OCI-LY1 (cell line): ENCODE data around the gene PTGIR.

Source experiments
- H2AFZ ChIP-seq: fragments of 200-600 bp; sonication (generic), shearing (Covaris generic); 2 replicates; pipeline ENCODE4 v1.6.0; 2014; ENCODE audit warnings: antibody characterized with exemption, mild to moderate bottlenecking, low read length
- H3F3A ChIP-seq: fragments of 200-600 bp; sonication (generic), shearing (Covaris generic); 2 replicates; pipeline ENCODE4 v1.6.0; 2014; ENCODE audit warnings: mild to moderate bottlenecking, antibody characterized with exemption, low read length, moderate library complexity; ENCODE audit not compliant: insufficient read depth
- H3K27ac ChIP-seq: fragments of 200-600 bp; sonication (generic); 2 replicates; pipeline ENCODE4 v1.5.1; 2014; ENCODE audit warnings: low read length, mixed run types, mild to moderate bottlenecking, low read depth; ENCODE audit not compliant: poor library complexity, severe bottlenecking
- H3K27me3 ChIP-seq: fragments of 200-600 bp; sonication (generic); 2 replicates; pipeline ENCODE4 v1.6.0; 2014; ENCODE audit warnings: antibody characterized with exemption, mild to moderate bottlenecking, low read length, moderate library complexity; ENCODE audit not compliant: insufficient read depth
- H3K36me3 ChIP-seq: fragments of 200-600 bp; sonication (generic); 2 replicates; pipeline ENCODE4 v1.6.1; 2014; ENCODE audit warnings: mild to moderate bottlenecking, antibody characterized with exemption, low read length, moderate library complexity, mixed read lengths; ENCODE audit not compliant: insufficient read depth
- H3K4me1 ChIP-seq: fragments of 200-600 bp; sonication (generic); 2 replicates; pipeline ENCODE4 v1.5.1; 2014; ENCODE audit warnings: mild to moderate bottlenecking, low read length, moderate library complexity; ENCODE audit not compliant: insufficient read depth, severe bottlenecking
- H3K4me2 ChIP-seq: fragments of 200-600 bp; sonication (generic), shearing (Covaris generic); 2 replicates; pipeline ENCODE4 v1.6.1; 2014; ENCODE audit warnings: low read length
- H3K4me3 ChIP-seq: fragments of 200-600 bp; sonication (generic); 2 replicates; pipeline ENCODE4 v1.5.1; 2014; ENCODE audit warnings: low read length, low read depth, mild to moderate bottlenecking, mixed read lengths; ENCODE audit not compliant: poor library complexity, severe bottlenecking
- H3K79me2 ChIP-seq: fragments of 200-600 bp; shearing (Covaris generic); 2 replicates; pipeline ENCODE4 v1.6.1; 2016; ENCODE audit warnings: mixed run types, low read length, mixed read lengths; ENCODE audit not compliant: insufficient read depth
- H3K9ac ChIP-seq: fragments of 200-600 bp; sonication (generic), shearing (Covaris generic); 2 replicates; pipeline ENCODE4 v1.6.1; 2014; ENCODE audit warnings: mild to moderate bottlenecking, low read length, mixed read lengths
- H3K9me2 ChIP-seq: fragments of 200-600 bp; sonication (generic), shearing (Covaris generic); 2 replicates; pipeline ENCODE4 v1.6.1; 2014; ENCODE audit warnings: low read depth, mild to moderate bottlenecking, low read length, mixed read lengths
- H3K9me3 ChIP-seq: fragments of 200-600 bp; shearing (Covaris generic); 2 replicates; pipeline ENCODE4 v1.6.1; 2014; ENCODE audit warnings: low read length, mixed read lengths
- H4K20me1 ChIP-seq: fragments of 200-600 bp; sonication (generic), shearing (Covaris generic); 2 replicates; pipeline ENCODE4 v1.6.0; 2016; ENCODE audit warnings: mild to moderate bottlenecking, low read length; ENCODE audit not compliant: insufficient read depth
- CTCF ChIP-seq: fragments of 200-600 bp; sonication (generic), shearing (Covaris generic); IDR thresholded peaks from 2 replicates; pipeline ENCODE4 v1.5.1; 2017; ENCODE audit warnings: mild to moderate bottlenecking, antibody characterized with exemption, low read length, moderate library complexity, mixed read lengths
- EZH2 ChIP-seq: fragments of 200-600 bp; sonication (generic), shearing (Covaris generic); IDR thresholded peaks from 2 replicates; pipeline ENCODE4 v1.8.0; 2017; ENCODE audit warnings: borderline replicate concordance, mixed run types, mild to moderate bottlenecking, antibody characterized with exemption, low read length, moderate library complexity, mixed read lengths

Gene PTGIR

GRCh38 chr19:46644720-46645119 is 19.8 kb upstream of the PTGIR start:
- no peaks in the 10 kb centered on the region for H3K9me2 ChIP-seq
- no peaks in the 10 kb centered on the region for H4K20me1 ChIP-seq
- no peak overlapping the region for H3K9ac ChIP-seq
- no peak overlapping the region for H3K4me2 ChIP-seq
- H3K79me2 ChIP-seq = no peaks in the 10 kb centered on the region
- H3F3A ChIP-seq = no peaks in the 10 kb centered on the region
- no peaks in the 10 kb centered on the region for H3K27me3 ChIP-seq
- TF ChIP-seq CTCF (no peak), EZH2 (no peak)
- H2AFZ ChIP-seq = no peak overlapping the region
- no peaks in the 10 kb centered on the region for H3K36me3 ChIP-seq
- peaks cover 2% of the 10 kb centered on the region for H3K4me1 ChIP-seq
- no peaks in the 10 kb centered on the region for H3K9me3 ChIP-seq
- H3K4me3 ChIP-seq = no peak overlapping the region
- no peak overlapping the region for H3K27ac ChIP-seq

- Histone ChIP-seq H2AFZ (no peak overlapping the region), H3K36me3 (no peaks in the 10 kb centered on the region), H4K20me1 (no peaks in the 10 kb centered on the region), H3K4me3 (no peak overlapping the region), H3K4me2 (no peak overlapping the region), H3K27ac (no peak overlapping the region), H3K9me3 (no peaks in the 10 kb centered on the region), H3F3A (peaks cover 4% of the 10 kb centered on the region; the same call in 1 of the 2 replicates), H3K79me2 (no peaks in the 10 kb centered on the region), H3K9me2 (no peaks in the 10 kb centered on the region), H3K27me3 (no peaks in the 10 kb centered on the region), H3K9ac (no peak overlapping the region), H3K4me1 (peaks cover 25% of the 10 kb centered on the region)
- no peak for TF ChIP-seq EZH2
- no peak for TF ChIP-seq CTCF
Observed at GRCh38 chr19:46640656-46641055, 15.8 kb upstream of the PTGIR start.

- H3K9ac ChIP-seq = peak overlapping the region; percentile 21; the same call in 1 of the 2 replicates
- peak overlapping the region; percentile 69 for H3K4me2 ChIP-seq
- no peak overlapping the region for H3K27ac ChIP-seq
- peak overlapping the region; percentile 58 for H3K4me3 ChIP-seq
- H3K9me3 ChIP-seq = no peaks in the 10 kb centered on the region
- H3K79me2 ChIP-seq = no peaks in the 10 kb centered on the region
- peaks cover 25% of the 10 kb centered on the region for H3K4me1 ChIP-seq
- H3F3A ChIP-seq = peaks cover 4% of the 10 kb centered on the region; the same call in 1 of the 2 replicates
- no peak overlapping the region for H2AFZ ChIP-seq
- no peaks in the 10 kb centered on the region for H3K9me2 ChIP-seq
- H3K27me3 ChIP-seq = no peaks in the 10 kb centered on the region
- no peaks in the 10 kb centered on the region for H4K20me1 ChIP-seq
- TF ChIP-seq CTCF (no peak), EZH2 (no peak)
- no peaks in the 10 kb centered on the region for H3K36me3 ChIP-seq
Observed at GRCh38 chr19:46639358-46640182, 14.7 kb upstream of the PTGIR start.
